Measurements from ENCODE around the gene CACHD1.

The CACHD1 gene

DNA sequence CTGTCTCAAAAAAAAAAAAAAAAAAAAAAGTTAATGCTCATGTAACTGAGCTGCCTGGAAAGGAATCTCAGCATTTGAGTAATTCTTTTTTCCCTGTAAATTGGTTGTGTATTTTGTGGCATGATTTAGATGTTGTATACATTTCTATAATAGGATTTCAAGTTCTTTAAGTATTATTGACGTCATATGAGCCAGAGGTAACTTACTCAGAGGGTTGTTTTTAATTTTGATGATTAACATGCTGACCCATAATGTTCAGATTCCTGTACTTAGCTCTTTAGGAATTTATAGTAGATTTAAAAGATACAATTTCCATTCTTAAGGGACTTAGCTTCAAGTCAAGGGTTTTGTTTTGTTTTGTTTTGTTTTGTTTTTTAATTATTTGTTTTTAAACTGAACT, 120.4 kb downstream of the CACHD1 start:
- CTCF ChIA-PET: interaction anchor here (0.7 to 0.9 kb wide), 2 partner anchors 8 to 11 kb away, joined by 3 read pairs; no protein-coding TSS in a partner anchor
- POLR2A ChIA-PET: interaction anchor here (0.6 kb wide), 1 partner anchor 1870 kb away, joined by 10 read pairs; no protein-coding TSS in a partner anchor
- TF ChIP-seq, protein P1, sequence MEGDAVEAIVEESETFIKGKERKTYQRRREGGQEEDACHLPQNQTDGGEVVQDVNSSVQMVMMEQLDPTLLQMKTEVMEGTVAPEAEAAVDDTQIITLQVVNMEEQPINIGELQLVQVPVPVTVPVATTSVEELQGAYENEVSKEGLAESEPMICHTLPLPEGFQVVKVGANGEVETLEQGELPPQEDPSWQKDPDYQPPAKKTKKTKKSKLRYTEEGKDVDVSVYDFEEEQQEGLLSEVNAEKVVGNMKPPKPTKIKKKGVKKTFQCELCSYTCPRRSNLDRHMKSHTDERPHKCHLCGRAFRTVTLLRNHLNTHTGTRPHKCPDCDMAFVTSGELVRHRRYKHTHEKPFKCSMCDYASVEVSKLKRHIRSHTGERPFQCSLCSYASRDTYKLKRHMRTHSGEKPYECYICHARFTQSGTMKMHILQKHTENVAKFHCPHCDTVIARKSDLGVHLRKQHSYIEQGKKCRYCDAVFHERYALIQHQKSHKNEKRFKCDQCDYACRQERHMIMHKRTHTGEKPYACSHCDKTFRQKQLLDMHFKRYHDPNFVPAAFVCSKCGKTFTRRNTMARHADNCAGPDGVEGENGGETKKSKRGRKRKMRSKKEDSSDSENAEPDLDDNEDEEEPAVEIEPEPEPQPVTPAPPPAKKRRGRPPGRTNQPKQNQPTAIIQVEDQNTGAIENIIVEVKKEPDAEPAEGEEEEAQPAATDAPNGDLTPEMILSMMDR (IDR thresholded peaks at IDR 0.05; ENCODE audit: control extremely low read depth, extremely low read depth, low read depth, missing control alignments): no peak
- DNase-seq (ENCODE audit: extremely low spot score): no peak

DNA sequence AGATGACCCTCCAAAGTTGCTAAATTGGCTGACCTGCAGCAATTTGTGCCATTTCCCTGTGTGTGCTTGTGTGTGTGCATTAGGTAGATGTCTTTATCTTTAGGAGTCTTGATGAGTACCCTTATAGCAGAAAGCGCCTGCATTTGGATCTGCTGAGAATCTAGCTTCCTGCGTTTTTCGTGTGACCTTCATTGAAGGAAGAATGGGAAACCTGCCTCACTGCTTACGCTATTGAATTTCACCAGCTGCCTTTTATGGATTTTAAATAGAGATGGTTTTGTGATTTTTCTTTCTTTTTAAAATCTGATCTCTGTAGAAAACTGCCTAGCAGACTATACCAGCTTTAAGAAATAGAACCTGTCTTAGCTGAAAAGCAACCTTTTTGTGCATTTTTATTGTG, 124.5 kb downstream of the CACHD1 start:
- CTCF ChIA-PET: no interaction called here
- TF ChIP-seq, protein P1 (IDR thresholded peaks at IDR 0.05; ENCODE audit: control extremely low read depth, extremely low read depth, low read depth, missing control alignments): no peak
- no peak for DNase-seq (ENCODE audit: extremely low spot score)
- POLR2A ChIA-PET: no interaction called here

DNA sequence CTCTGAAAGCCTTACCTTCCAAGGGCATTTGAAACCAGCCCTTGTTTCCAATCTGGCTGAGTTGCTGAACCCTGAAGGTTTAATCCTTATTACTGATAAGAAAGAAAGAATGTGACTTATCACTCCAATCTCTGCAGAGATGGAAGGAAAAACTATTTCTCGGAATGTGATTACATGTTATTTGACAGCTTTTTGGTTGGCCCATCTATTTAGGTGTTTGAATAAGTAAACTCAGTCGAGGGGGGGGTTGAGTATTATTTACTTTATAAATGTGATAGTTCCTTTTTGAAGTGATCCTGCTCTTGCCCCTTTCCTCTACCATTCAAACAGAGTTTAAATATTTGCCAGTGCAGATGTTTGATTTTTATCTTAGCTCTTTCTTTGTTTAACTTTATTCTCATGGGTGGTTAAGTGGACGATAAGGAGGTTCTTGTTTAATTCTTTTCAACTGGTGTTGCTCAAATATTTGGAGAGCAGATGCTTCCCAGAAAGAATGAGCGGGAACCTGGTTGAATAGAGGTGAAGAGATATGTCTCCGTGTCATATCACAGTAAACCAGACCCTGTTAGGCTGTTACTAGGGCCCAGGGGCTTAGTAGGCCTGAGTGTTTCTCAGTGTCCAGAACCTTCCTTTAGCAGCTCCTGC, 126.1 kb downstream of the CACHD1 start:
- POLR2A ChIA-PET: no interaction called here
- DNase-seq (ENCODE audit: extremely low spot score): no peak
- TF ChIP-seq, protein P1 (IDR thresholded peaks at IDR 0.05; ENCODE audit: control extremely low read depth, extremely low read depth, low read depth, missing control alignments): no peak
- CTCF ChIA-PET: interaction anchor here (1.0 kb wide), 1 partner anchor 32 kb away, joined by 3 read pairs; no protein-coding TSS in a partner anchor

DNA sequence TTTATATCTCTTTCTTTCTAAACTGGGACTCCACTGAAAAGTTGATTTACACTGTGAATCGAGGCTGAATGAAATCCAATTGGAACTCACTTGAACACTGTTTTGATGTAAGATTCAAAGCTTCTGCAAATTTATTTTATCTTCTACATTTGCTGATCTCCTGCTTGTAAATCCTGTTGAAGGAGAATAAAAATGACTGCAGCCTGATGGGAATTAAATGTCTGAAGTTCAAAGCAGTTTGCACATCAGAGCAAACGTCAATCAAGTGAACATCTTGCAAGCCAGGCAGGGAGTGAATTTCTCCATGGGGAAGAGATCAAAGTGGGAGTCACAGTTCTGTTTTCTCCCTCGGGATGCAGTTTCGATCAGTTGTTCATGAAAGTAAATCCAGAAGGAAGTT, 127.2 kb downstream of the CACHD1 start:
- TF ChIP-seq, protein P1 (IDR thresholded peaks at IDR 0.05; ENCODE audit: control extremely low read depth, extremely low read depth, low read depth, missing control alignments): no peak
- no peak for DNase-seq (ENCODE audit: extremely low spot score)
- ChIA-PET POLR2A (no interaction called here), CTCF (interaction anchor here (1.3 kb wide), 1 partner anchor 22 kb away, joined by 4 read pairs; no protein-coding TSS in a partner anchor)

DNA sequence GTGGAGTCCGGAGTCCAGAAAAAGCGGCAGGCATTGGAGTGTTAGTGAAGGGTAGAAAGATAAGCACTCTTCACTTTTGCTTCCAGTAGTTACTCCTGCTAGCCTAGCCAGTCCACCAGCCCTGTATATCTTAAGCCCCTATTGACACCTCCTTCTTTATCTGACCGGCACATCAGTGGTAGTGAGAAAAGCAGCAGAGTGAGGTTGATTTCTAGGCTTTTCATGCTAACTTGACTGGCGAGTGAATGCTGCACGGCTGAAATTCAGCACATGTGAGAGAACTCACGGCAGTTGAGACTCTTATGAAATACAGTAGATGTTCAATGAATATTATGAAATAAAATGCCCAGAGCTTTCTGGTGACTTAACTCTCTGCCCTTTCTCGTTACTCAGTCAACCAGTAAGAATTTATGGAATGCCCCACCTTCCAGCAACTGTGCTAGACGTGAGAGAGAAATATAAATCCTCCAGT, 128.2 kb downstream of the CACHD1 start:
- ChIA-PET POLR2A (no interaction called here), CTCF (interaction anchor here (0.8 to 1.3 kb wide), 2 partner anchors 23 to 30 kb away, joined by 3 to 4 read pairs; no protein-coding TSS in a partner anchor)

DNA sequence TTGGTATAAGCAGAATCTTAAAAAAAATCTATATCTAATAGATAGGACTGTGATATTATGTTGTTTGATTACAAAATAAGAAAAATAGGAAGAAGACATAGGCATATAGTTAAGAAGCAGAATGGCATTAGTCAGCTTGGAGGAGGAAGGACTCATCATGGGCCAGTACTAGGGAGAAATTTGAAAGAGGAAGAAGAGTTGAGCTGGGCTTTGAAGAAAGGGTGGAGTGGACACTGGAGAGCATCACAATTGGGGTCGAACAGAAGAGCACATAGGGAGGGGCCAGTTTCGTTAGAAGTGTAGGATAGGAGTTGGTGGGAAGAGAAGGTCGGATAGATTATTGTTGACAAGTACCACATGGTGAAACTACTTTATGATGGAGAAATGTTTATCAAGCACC, 129.3 kb downstream of the CACHD1 start:
- DNase-seq (ENCODE audit: extremely low spot score): no peak
- POLR2A ChIA-PET: no interaction called here
- CTCF ChIA-PET: no interaction called here
- TF ChIP-seq, protein P1 (IDR thresholded peaks at IDR 0.05; ENCODE audit: control extremely low read depth, extremely low read depth, low read depth, missing control alignments): no peak

More for the DNA sequence above, 128.2 kb downstream of the CACHD1 start:
- no peak for DNase-seq (ENCODE audit: extremely low spot score)
- TF ChIP-seq, protein P1 (IDR thresholded peaks at IDR 0.05; ENCODE audit: control extremely low read depth, extremely low read depth, low read depth, missing control alignments): no peak
